HPDE6-E6E7 (cell line): ENCODE measurements around the gene PTPN1.

Source experiments
- DNase-seq: peaks from one replicate; pipeline ENCODE4 v3.0.0; 2011; ENCODE audit warnings: missing footprints; ENCODE audit errors: extremely low spot score

The PTPN1 gene

DNA sequence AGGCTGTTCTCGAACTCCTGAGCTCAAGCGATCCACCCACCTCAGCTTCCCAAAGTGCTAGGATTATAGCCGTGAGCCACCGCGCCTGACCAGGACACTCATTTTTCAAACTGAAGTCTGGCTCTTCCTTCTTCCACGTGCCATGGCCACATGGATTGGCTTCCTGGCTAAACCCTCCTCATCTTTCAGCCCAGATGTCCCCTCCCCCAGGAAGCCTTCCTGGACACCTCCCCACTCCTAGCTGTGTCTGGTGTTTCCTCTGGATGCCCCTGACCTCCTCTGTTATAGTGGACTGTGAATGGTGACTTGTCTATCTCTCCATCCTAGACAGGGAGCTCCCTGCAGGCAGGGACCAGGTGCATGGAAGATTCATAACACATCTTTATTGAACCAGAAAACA is 124.0 kb downstream of the PTPN1 start:
- no peak for DNase-seq
